SH-SY5Y (cell line): ENCODE measurements around the gene EFHC2.

ENCODE experiments used
- GATA2 ChIP-seq: IDR thresholded peaks from 2 replicates; pipeline ENCODE4 v1.6.1; 2011; ENCODE audit warnings: mild to moderate bottlenecking, low read depth, low read length
- GATA3 ChIP-seq: IDR thresholded peaks from 2 replicates; pipeline ENCODE4 v1.6.1; 2011; ENCODE audit warnings: low read depth, mild to moderate bottlenecking, low read length, moderate library complexity

DNA sequence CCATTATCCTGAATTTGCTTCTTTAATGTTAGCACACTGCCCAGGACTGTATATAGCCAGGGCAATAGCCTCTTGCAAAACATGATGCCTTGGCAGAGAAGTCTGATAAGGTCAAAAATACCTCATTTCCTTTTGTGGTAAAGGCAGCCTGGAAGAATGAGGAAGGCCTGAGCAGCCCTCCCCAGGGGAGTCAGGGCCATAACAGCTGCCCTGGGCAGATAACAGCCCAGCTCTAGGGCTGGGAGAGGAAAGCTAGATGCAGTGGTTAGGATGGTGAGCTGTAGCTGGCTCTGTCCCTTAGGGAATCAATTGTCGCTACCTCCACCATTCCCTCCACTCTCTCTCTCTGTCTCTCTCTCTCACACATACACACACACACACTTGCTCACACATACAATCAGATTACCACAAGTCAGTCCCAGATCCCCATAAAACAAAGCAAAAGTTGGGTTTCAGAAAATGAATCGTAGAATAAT is 29.2 kb downstream of the EFHC2 start:
- TF ChIP-seq GATA2 (no peak), GATA3 (no peak)
